Gastroesophageal sphincter (tissue), 3 donors: ENCODE data around the gene ATP1B2.

Experiments used
- EP300 ChIP-seq: sonication (generic); formaldehyde crosslinking; IDR thresholded peaks from one replicate; pipeline ENCODE4 v1.6.1; 2017; ENCODE audit warnings: antibody characterized with exemption, mild to moderate bottlenecking
- POLR2A ChIP-seq, 2 donors: fragments of 450-650 bp; IDR thresholded peaks; one replicate each; pipeline ENCODE4 v1.6.1; 2017; ENCODE audit warnings: antibody characterized with exemption in 2 of 2, mild to moderate bottlenecking in 2 of 2, moderate library complexity in 1 of 2
- POLR2AphosphoS5 ChIP-seq: sonication (generic); formaldehyde crosslinking; IDR thresholded peaks from one replicate; pipeline ENCODE4 v1.6.1; 2017; ENCODE audit warnings: antibody characterized with exemption
- TF ChIP-seq, protein P1 (sequence below), 4 experiments: fragments of 200-600 bp in 2 of 4; fragments of 450-650 bp in 2 of 4; sonication (generic) in 1 of 4; IDR thresholded peaks; one replicate each; pipeline ENCODE4 v1.5.1; 2017 to 2019; ENCODE audit warnings: antibody characterized with exemption in 4 of 4, mild to moderate bottlenecking in 2 of 4, moderate library complexity in 2 of 4

DNA sequence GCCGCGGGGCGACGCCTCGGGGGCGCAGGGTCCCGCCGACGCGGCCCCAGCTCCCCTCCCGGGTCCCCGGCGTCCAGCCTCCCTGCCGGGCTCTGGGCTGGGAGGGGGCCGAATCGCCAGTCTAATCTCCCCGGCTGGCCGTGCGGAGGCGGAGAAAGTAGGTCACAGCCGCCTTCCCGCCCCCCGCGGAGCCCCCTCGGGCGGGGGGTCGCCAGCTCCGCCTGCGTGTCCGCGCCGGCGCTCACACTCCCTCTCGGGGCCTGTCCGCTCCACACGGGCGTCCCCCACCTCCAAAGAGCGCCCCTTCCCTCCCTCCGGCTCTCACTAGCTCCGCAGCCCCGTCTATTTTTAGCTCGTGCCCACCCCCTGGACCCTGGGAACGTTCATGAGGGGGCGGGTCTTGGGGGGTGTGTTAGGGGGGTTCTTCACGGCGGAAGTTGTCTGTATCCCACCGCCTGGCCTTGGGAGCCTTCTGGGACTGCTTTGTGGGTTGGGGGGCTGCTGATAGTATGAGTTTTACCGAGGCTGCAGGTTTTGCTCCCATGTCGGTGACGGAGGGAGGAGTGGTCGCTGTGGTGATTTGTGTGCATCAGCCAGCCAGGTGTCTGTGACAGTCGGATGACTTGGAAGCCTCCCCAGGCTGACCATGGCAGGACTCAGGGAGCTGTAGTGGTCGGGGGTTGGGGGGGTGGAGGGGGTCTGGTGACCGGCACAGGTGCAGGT is 1.1 kb downstream of the ATP1B2 start:
- TF ChIP-seq, protein P1, sequence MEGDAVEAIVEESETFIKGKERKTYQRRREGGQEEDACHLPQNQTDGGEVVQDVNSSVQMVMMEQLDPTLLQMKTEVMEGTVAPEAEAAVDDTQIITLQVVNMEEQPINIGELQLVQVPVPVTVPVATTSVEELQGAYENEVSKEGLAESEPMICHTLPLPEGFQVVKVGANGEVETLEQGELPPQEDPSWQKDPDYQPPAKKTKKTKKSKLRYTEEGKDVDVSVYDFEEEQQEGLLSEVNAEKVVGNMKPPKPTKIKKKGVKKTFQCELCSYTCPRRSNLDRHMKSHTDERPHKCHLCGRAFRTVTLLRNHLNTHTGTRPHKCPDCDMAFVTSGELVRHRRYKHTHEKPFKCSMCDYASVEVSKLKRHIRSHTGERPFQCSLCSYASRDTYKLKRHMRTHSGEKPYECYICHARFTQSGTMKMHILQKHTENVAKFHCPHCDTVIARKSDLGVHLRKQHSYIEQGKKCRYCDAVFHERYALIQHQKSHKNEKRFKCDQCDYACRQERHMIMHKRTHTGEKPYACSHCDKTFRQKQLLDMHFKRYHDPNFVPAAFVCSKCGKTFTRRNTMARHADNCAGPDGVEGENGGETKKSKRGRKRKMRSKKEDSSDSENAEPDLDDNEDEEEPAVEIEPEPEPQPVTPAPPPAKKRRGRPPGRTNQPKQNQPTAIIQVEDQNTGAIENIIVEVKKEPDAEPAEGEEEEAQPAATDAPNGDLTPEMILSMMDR (IDR thresholded peaks at IDR 0.05) = no peak
- TF ChIP-seq POLR2A (IDR thresholded peaks at IDR 0.05) = no peak
- no peak for TF ChIP-seq POLR2AphosphoS5
- TF ChIP-seq EP300 = no peak
